ENCODE measurements around the gene TCIRG1. TPM values are rescaled to one million over a fixed set of nuclear protein-coding genes. Genes with fewer than 3 reads are reported as not detected.

Gene TCIRG1
- total and polyA plus RNA-seq, 2 of the 13 experiments (the other 11 are each of a cell fraction or from before 2014, with no cell fraction given), result 48.0 to 69.6 TPM

GRCh38 chr11:68076371-68077042 is 37.7 kb downstream of the TCIRG1 start (continued):
- TF ChIP-seq ZNF724P (CRISPR knock-in tag; IDR thresholded peaks at IDR 0.05; ENCODE audit: borderline replicate concordance) (no peak), HIVEP1 (CRISPR knock-in tag; IDR thresholded peaks at IDR 0.05) (no peak), MZF1 (CRISPR knock-in tag; IDR thresholded peaks at IDR 0.05; ENCODE audit: borderline replicate concordance) (no peak)

- Histone ChIP-seq H3K27ac (ENCODE audit: extremely low read length, insufficient read depth, low read length) (peak overlapping the region; percentile 27), H3K36me3 (replicated peaks in 1 of 2; ENCODE audit: control insufficient read depth in 1 of 2, insufficient read depth in 2 of 2, low read length in 2 of 2) (peaks cover 38 to 86% of the 10 kb centered on the region in 2 experiments), H3K4me2 (ENCODE audit: low read depth, low read length) (no peak overlapping the region), H4K20me1 (ENCODE audit: insufficient read depth, low read length) (peaks cover 19% of the 10 kb centered on the region; the same call in 1 of the 2 replicates), H3K9me3 (ENCODE audit: low read length) (no peaks in the 10 kb centered on the region), H3K4me3 (replicated peaks in 1 of 3; ENCODE audit: insufficient read depth in 1 of 3, low read depth in 2 of 3, low read length in 3 of 3) (no peak overlapping the region), H3K79me2 (ENCODE audit: insufficient read depth, low read length) (peaks cover 78% of the 10 kb centered on the region), H3K9ac (ENCODE audit: insufficient read depth, low read depth, low read length) (no peak overlapping the region), H3K27me3 (ENCODE audit: control insufficient read depth in 1 of 2, insufficient read depth in 2 of 2, low read length in 2 of 2) (no peaks in the 10 kb centered on the region), H3K4me1 (ENCODE audit: insufficient read depth, low read length) (peaks cover 35% of the 10 kb centered on the region), H2AFZ (ENCODE audit: low read length) (no peak overlapping the region)
- no peak for DNase-seq (ENCODE audit: low spot score)
- CTCF ChIA-PET (ENCODE audit: low intra/inter-chr PET ratio, low total read pairs), result no interaction called here
- 94% methylated on average over 8 of the region's 8 CpGs for WGBS (ENCODE audit: low lambda C conversion rate)
- BruUV-seq (replicated peaks), result no TSS peak
- ATAC-seq, result peak; percentile 15
- FAIRE-seq, result no peak
- TF ChIP-seq RBM22 (optimal IDR thresholded peaks at IDR 0.05; ENCODE audit: low read length) (peak; percentile 87), ZNF766 (CRISPR knock-in tag; IDR thresholded peaks at IDR 0.05; ENCODE audit: borderline replicate concordance) (no peak), ZSCAN9 (CRISPR knock-in tag; IDR thresholded peaks at IDR 0.05; ENCODE audit: borderline replicate concordance) (no peak), ZMAT3 (CRISPR knock-in tag; conservative IDR thresholded peaks at IDR 0.05) (no peak)
- POLR2A ChIA-PET, result no interaction called here
- in situ Hi-C loops (cut with HindIII; ENCODE audit: extremely low pct_ligation_motif_present, low pct_unique_long_range_greater_than_20kb), result loop anchor here (10.0 kb wide), 1 partner anchor 127 kb away; no protein-coding TSS in a partner anchor
- intact Hi-C loops (cut with micrococcal nuclease; ENCODE audit: unreplicated experiment), result loop anchor here (5.0 kb wide), 1 partner anchor 129 kb away; no protein-coding TSS in a partner anchor
Measured at GRCh38 chr11:68077617-68078582, 39.1 kb downstream of the TCIRG1 start.

Data from HepG2 (cell line).